ENCODE measurements around the gene RSAD2. TPM values are rescaled to one million over a fixed set of nuclear protein-coding genes. Genes with fewer than 3 reads are reported as not detected.
"Not testable (repeated sequence)": the region's sequence is repeated elsewhere in the genome, so short reads cannot be mapped to it uniquely, and the experiment has no call there.

The RSAD2 gene
- total RNA-seq, 1 donor from 2014 or later, result 5.2 TPM

GRCh38 chr2:6924101-6924923 is 46.7 kb downstream of the RSAD2 start:
- DNase-seq (ENCODE audit: low spot score), result no peak

GRCh38 chr2:6924924-6925409 is 47.4 kb downstream of the RSAD2 start:
- no peak for DNase-seq (ENCODE audit: low spot score)

GRCh38 chr2:6926071-6926732 is 48.6 kb downstream of the RSAD2 start:
- DNase-seq (ENCODE audit: low spot score), result no peak

- DNase-seq (ENCODE audit: low spot score), result no peak
These were observed 49.6 kb downstream of the RSAD2 start for GRCh38 chr2:6927186-6927585.

GRCh38 chr2:6927753-6928152 is 50.2 kb downstream of the RSAD2 start:
- no peak for DNase-seq (ENCODE audit: low spot score)

DNA sequence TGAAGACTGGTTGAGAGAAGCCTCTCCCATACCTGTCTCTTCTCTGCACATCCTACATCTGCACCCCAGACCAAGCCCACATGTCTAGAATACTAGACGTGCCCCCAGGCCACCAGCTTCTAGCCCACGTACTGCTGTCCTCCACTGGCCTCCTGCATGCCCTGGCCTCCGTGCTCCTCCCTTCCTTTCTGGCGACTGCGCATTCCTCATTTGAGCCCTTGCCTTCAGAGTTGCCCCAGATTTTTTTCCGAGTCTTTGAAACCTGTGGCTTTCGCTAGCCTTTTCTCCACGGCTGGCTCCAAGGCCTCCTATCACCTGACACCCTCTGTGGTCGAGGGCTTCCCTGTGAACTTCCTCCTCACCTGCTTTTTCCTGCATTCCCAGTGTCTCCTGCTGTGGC is 50.9 kb downstream of the RSAD2 start:
- no peak for DNase-seq (ENCODE audit: low spot score)

GRCh38 chr2:6929196-6929819 is 51.7 kb downstream of the RSAD2 start:
- no peak for DNase-seq (ENCODE audit: low spot score)

GRCh38 chr2:6930923-6931647 is 53.5 kb downstream of the RSAD2 start:
- no peak for DNase-seq (ENCODE audit: low spot score)

DNA sequence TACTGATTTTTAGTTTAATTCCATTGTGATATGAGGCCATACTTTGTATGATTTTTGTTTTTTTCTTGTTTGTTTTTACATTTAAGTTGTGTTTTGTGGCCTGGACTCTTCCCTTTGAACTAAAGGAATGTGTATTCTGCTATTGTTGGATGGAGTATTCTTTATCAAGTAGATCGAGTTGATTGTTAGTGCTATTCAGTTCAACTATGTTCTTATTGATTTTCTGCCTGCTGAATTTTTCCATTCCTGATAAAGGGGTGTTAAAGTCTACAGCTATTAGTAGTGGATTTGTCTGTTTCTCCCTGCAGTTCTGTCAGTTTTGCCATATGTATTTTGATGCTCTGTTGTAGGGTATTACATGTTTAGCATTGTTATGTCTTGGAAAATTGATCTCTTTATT is 54.2 kb downstream of the RSAD2 start:
- DNase-seq (ENCODE audit: low spot score), result no peak

- DNase-seq (ENCODE audit: low spot score), result no peak
These were observed 54.6 kb downstream of the RSAD2 start for GRCh38 chr2:6932206-6932605.

GRCh38 chr2:6932828-6933227 is 55.3 kb downstream of the RSAD2 start:
- no peak for DNase-seq (ENCODE audit: low spot score)

GRCh38 chr2:6933911-6934310 is 56.3 kb downstream of the RSAD2 start:
- no peak for DNase-seq (ENCODE audit: low spot score)

DNA sequence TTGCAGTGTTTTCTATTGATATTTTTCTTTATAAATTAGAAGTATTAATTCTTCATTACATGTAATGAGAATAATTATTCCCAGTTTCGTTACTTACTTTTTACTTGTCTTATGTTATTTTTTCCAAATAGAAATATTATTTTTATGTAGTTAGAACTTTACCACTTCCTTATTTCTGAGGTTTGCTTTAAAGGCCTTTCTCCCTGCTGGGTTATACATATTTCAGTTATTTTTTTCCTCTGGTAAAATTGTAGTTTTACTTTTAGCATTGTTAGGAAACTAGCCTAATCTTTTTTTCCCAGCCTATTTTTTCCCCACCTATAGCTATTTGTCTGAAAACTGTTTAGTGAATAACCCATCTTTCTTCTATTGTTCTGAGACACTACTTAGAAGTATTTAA is 56.8 kb downstream of the RSAD2 start:
- no peak for DNase-seq (ENCODE audit: low spot score)

DNA sequence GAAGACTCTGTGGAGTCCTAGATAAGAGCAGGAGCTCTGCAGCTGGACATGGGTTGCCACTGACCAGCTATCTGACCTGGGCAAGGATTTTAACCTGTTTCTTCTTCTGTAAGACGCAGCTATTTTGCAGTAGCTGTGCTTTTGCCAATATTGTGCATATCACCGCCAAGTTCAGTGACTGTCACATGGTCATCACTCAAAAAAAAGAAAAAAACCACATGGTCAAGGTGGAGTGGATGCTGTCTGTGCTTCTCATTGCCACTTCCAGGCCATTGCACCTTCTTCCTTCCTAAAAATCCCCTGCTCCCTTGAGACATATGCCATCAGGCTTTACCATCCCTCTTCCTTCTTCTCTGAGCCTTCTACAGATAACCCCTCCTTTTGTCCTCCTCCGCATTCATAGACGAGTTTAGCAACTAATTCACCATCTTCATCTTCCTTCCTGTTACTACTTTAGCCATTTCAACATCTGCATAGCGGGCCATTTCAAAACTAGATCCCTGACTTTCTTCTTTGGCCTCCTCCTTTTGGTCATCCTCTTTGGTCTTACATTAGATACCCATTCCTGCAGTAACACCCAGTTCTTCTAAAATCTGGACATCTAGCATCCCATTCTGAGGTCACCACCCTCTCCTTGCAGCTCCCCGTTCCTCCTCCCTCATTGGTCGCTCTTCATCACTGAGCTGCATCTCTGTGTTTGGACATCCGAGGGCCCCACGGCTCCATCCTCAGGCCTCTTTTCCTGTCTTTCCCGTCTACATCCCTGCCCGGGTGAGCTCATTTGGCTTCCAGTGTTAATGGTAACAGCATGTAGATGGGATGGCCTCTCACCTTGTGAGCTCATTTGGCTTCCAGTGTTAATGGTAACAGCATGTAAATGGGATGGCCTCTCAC is 57.4 kb downstream of the RSAD2 start:
- no peak for DNase-seq (ENCODE audit: low spot score)

DNA sequence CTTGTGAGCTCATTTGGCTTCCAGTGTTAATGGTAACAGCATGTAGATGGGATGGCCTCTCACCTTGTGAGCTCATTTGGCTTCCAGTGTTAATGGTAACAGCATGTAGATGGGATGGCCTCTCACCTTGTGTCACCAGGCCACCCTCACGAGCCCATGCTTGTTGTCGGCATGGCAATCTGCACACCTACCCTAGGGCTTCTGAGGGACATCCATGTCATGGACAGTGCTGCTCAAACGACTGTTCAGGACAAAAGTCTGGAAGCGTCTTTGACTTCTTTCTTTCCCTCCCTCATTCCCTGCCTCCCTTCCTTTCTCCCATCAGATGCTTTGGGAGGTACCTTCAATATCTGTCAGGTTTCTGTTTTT is 58.1 kb downstream of the RSAD2 start:
- not testable (repeated sequence) for DNase-seq (ENCODE audit: low spot score)

DNA sequence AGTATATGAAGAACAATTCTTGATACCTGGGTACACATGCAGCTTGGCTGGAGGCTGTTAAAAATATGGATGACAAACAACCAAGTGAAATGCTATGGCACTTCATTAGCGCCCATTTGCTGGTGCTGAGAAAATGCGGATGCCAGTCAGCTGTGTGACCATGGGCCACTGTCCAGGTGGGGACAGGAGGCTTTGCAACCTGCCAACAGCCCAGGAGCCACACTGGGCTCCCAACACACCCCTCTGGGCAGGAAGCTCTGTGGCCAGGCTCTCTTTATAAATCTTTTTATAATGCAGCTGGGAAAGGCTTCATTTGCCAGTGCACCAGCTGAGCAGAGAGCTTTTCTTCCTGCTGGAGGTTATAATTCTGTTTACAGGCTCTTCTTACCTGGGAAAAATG is 59.6 kb downstream of the RSAD2 start:
- no peak for DNase-seq (ENCODE audit: low spot score)

DNA sequence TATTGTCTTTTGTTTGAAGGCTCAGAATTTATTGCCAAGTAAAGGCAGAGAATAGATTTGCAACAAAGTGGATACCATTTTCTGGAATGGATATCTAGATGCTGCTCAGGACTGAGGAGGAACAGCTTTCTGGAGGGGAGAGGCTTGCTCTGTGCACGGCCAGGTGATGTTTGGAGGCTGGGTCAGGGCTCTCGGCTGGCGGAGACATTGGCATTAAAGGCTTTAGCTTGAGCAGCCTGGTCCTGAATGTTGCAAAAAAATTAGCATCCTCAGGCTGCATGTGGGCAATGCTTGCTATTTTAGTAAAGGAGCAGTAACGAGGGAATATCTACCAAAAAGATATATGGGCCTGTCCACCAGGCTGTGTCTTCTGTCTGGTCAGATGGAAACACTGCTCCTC is 60.0 kb downstream of the RSAD2 start:
- DNase-seq (ENCODE audit: low spot score), result no peak

DNA sequence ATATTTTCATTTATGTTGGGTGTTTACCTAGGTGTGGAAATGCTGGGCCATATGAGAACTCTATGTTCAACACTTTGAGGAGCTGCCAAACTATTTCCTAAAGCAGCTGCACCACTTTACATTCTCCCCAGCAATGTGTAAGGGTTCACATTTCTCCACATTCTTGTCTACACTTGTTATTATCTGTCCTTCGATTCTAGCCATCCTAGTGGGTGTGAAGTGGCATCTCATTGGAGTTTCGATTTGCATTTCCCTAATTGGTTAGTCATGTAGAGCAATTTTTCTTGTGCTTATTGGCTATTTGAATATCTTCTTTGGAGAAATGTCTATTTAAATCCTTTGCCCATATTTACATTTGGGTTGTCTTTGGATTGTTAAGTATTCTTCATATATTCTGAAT is 61.5 kb downstream of the RSAD2 start:
- no peak for DNase-seq (ENCODE audit: low spot score)

GRCh38 chr2:6940820-6941219 is 63.2 kb downstream of the RSAD2 start:
- DNase-seq (ENCODE audit: low spot score), result no peak

DNA sequence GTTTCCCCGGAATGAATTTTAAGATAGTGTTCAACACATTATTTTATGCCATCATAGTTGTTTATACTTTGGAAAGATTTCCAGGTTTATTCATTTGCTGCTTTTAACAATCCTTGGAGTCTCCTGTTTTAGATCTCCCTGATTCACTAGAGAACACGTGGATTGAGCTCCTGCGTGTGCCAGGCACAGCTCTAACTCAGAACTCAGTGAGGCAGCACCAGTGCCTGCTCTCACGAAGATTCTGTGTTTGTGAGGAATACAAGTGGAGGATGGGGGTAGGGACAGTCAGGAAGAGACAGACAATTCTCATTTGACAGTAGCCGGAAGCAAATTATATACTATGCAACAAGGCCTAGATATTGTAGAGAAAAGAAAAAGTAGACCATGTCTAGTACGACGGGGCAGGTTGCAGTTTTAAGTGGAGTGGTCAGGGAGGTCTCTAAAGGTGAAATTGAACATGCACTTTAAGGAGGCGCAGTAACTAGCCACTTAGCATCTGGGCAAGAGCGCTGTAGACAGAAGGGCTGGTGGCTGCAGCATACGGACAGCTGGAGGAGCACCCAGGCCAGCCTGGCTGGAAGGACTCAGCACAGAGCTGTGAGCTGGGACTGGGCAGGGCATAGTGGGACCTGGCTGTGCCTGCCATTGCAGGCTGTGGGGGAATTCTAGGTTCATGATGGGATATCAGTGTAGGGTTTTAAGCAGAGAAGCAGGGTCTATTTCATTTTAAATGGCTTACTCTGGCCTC is 63.9 kb downstream of the RSAD2 start:
- DNase-seq (ENCODE audit: low spot score), result no peak

Data from mesenteric fat pad (tissue), 1 donor.